Activated naive CD4-positive, alpha-beta T cell treated with anti-CD3 and anti-CD28 coated beads, Interleukin-2, amount 50 U/mL, for 24 hours (primary cell): ENCODE data around the gene ETV5.

ENCODE experiments used
- H3K27ac Mint-ChIP-seq: one replicate; pipeline ENCODE4 v1.8.0; 2021; ENCODE audit warnings: mild to moderate bottlenecking, mixed read lengths
- H3K27me3 Mint-ChIP-seq: one replicate; pipeline ENCODE4 v1.8.0; 2021; ENCODE audit warnings: mixed read lengths
- H3K36me3 Mint-ChIP-seq: one replicate; pipeline ENCODE4 v1.8.0; 2021; ENCODE audit warnings: mixed read lengths
- H3K4me1 Mint-ChIP-seq: one replicate; pipeline ENCODE4 v1.8.0; 2021; ENCODE audit warnings: mixed read lengths
- H3K4me3 Mint-ChIP-seq: one replicate; pipeline ENCODE4 v1.8.0; 2021; ENCODE audit warnings: mild to moderate bottlenecking, mixed read lengths
- H3K9me3 Mint-ChIP-seq: one replicate; pipeline ENCODE4 v1.8.0; 2021; ENCODE audit warnings: mixed read lengths

Gene ETV5

GRCh38 chr3:186003610-186004009 lies 105.3 kb downstream of the ETV5 start:
- Mint-ChIP-seq H3K36me3 (no peaks in the 10 kb centered on the region), H3K27ac (no peak overlapping the region), H3K9me3 (no peaks in the 10 kb centered on the region), H3K27me3 (peaks cover 12% of the 10 kb centered on the region), H3K4me3 (no peak overlapping the region), H3K4me1 (no peaks in the 10 kb centered on the region)

- Mint-ChIP-seq H3K27ac (no peak overlapping the region), H3K36me3 (no peaks in the 10 kb centered on the region), H3K4me1 (no peaks in the 10 kb centered on the region), H3K4me3 (no peak overlapping the region), H3K27me3 (peaks cover 12% of the 10 kb centered on the region), H3K9me3 (no peaks in the 10 kb centered on the region)
These were observed 105.9 kb downstream of the ETV5 start for GRCh38 chr3:186002884-186003472.

DNA sequence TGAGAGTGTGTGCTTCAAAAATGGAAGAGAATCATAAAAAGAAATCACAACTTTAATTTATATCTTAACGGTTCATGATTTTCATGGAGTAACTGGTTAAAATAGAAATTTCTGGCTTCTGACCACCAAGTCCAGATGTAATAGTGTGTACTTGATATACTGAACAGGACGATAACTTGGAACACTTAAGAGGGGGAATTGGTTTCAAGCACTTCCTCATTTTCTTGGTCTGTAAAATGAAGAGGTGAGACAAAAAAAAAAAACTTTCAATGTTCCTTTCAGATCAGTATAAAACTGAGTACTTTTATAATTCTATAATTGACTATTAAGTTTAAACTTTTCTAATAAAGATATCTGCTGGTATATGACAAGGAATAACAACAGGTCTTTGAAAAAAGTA lies 107.0 kb downstream of the ETV5 start:
- H3K27ac Mint-ChIP-seq, result no peak overlapping the region
- peaks cover 10% of the 10 kb centered on the region for H3K27me3 Mint-ChIP-seq
- H3K4me3 Mint-ChIP-seq, result no peak overlapping the region
- no peaks in the 10 kb centered on the region for H3K9me3 Mint-ChIP-seq
- H3K36me3 Mint-ChIP-seq, result no peaks in the 10 kb centered on the region
- no peaks in the 10 kb centered on the region for H3K4me1 Mint-ChIP-seq

DNA sequence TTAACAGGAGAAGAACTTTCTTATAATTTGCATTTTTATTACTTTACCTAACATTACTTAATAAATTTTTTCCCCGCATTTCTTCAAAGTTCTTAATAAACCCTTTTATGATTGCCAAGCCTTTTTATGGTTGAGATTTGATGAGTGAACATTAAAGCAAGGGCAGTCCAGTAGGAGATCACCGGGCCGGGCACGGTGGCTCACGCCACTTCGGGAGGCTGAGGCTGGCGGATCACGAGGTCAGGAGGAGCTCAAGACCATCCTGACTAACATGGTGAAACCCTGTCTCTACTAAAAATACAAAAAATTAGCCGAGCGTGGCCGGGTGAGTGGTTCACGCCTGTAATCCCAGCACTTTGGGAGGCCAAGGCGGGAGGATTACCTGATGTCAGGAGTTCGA lies 109.7 kb downstream of the ETV5 start:
- Mint-ChIP-seq H3K27ac (no peak overlapping the region), H3K9me3 (no peaks in the 10 kb centered on the region), H3K4me1 (no peaks in the 10 kb centered on the region), H3K36me3 (no peaks in the 10 kb centered on the region), H3K27me3 (peaks cover 10% of the 10 kb centered on the region), H3K4me3 (no peak overlapping the region)

- H3K27me3 Mint-ChIP-seq, result peaks cover 10% of the 10 kb centered on the region
These were observed 110.8 kb downstream of the ETV5 start for GRCh38 chr3:185998136-185998535.

GRCh38 chr3:185997130-185997529 lies 111.8 kb downstream of the ETV5 start:
- Mint-ChIP-seq H3K27me3 (peaks cover 5% of the 10 kb centered on the region), H3K36me3 (no peaks in the 10 kb centered on the region), H3K27ac (no peak overlapping the region), H3K4me1 (no peaks in the 10 kb centered on the region), H3K4me3 (no peak overlapping the region), H3K9me3 (no peaks in the 10 kb centered on the region)

More at GRCh38 chr3:185998136-185998535, 110.8 kb downstream of the ETV5 start:
- Mint-ChIP-seq H3K27ac (no peak overlapping the region), H3K4me1 (no peaks in the 10 kb centered on the region), H3K4me3 (no peak overlapping the region), H3K9me3 (no peaks in the 10 kb centered on the region), H3K36me3 (no peaks in the 10 kb centered on the region)
